DOHH2 (cell line): ENCODE results near the gene ASRGL1.
A peak's percentile ranks its signal among the peaks of the same experiment; 100 is the strongest.

Experiments used
- H3F3A ChIP-seq: fragments of 200-600 bp; sonication (generic), shearing (Covaris generic); 2 replicates; pipeline ENCODE4 v1.6.0; 2016; ENCODE audit warnings: antibody characterized with exemption, mild to moderate bottlenecking; ENCODE audit not compliant: control insufficient read depth, insufficient read depth
- H3K27ac ChIP-seq: fragments of 200-600 bp; sonication (generic); 2 replicates; pipeline ENCODE4 v1.5.1; 2014; ENCODE audit warnings: low read depth, mild to moderate bottlenecking, low read length, moderate library complexity
- H3K27me3 ChIP-seq: fragments of 200-600 bp; sonication (generic); 2 replicates; pipeline ENCODE4 v1.6.1; 2014; ENCODE audit warnings: mild to moderate bottlenecking, low read length, mixed read lengths; ENCODE audit not compliant: control insufficient read depth
- H3K36me3 ChIP-seq: fragments of 200-600 bp; sonication (generic); 2 replicates; pipeline ENCODE4 v1.6.1; 2014; ENCODE audit warnings: mild to moderate bottlenecking, low read length, moderate library complexity, mixed read lengths; ENCODE audit not compliant: control insufficient read depth
- H3K4me1 ChIP-seq: fragments of 200-600 bp; sonication (generic); 2 replicates; pipeline ENCODE4 v1.6.1; 2014; ENCODE audit warnings: mild to moderate bottlenecking, low read length, mixed read lengths; ENCODE audit not compliant: control insufficient read depth
- H3K4me2 ChIP-seq: fragments of 200-600 bp; sonication (generic); 2 replicates; pipeline ENCODE4 v1.6.0; 2014; ENCODE audit warnings: mild to moderate bottlenecking, low read length, moderate library complexity
- H3K4me3 ChIP-seq: fragments of 200-600 bp; sonication (generic); 2 replicates; pipeline ENCODE4 v1.5.1; 2014; ENCODE audit warnings: mild to moderate bottlenecking, low read length, mixed read lengths
- H3K79me2 ChIP-seq: fragments of 200-600 bp; sonication (generic); 2 replicates; pipeline ENCODE4 v1.6.1; 2014; ENCODE audit warnings: mild to moderate bottlenecking, low read length, mixed read lengths; ENCODE audit not compliant: control insufficient read depth
- H3K9me2 ChIP-seq: fragments of 200-600 bp; sonication (generic); replicated peaks from 2 replicates; pipeline ENCODE4 v1.6.1; 2014; ENCODE audit warnings: mild to moderate bottlenecking, low read length, mixed read lengths; ENCODE audit not compliant: control insufficient read depth
- H3K9me3 ChIP-seq: fragments of 200-600 bp; sonication (generic); 2 replicates; pipeline ENCODE4 v1.6.1; 2014; ENCODE audit warnings: antibody characterized with exemption, low read length, mixed read lengths; ENCODE audit not compliant: control insufficient read depth, insufficient read depth
- H4K20me1 ChIP-seq: fragments of 200-600 bp; sonication (generic); 2 replicates; pipeline ENCODE4 v1.6.0; 2014; ENCODE audit warnings: low read depth, mild to moderate bottlenecking, antibody characterized with exemption, low read length, moderate library complexity; ENCODE audit not compliant: control insufficient read depth, insufficient read depth
- CTCF ChIP-seq: fragments of 200-600 bp; sonication (generic); IDR thresholded peaks from one replicate; pipeline ENCODE4 v1.5.1; 2014; ENCODE audit warnings: antibody characterized with exemption, mild to moderate bottlenecking, low read depth, low read length; ENCODE audit not compliant: poor library complexity, severe bottlenecking
- EZH2phosphoT487 ChIP-seq: fragments of 200-600 bp; sonication (generic); IDR thresholded peaks from 2 replicates; pipeline ENCODE4 v1.6.1; 2017; ENCODE audit warnings: borderline replicate concordance, mild to moderate bottlenecking, antibody characterized with exemption, low read length, moderate library complexity, mixed read lengths

Gene ASRGL1

GRCh38 chr11:62393735-62394134 lies 56.5 kb downstream of the ASRGL1 start:
- Histone ChIP-seq H3K4me3 (no peak overlapping the region), H3K79me2 (no peaks in the 10 kb centered on the region), H3K27me3 (peaks cover 3% of the 10 kb centered on the region; the same call in 1 of the 2 replicates), H3K9me3 (no peaks in the 10 kb centered on the region), H3K4me1 (no peaks in the 10 kb centered on the region), H3F3A (no peaks in the 10 kb centered on the region), H4K20me1 (no peaks in the 10 kb centered on the region), H3K4me2 (no peak overlapping the region), H3K36me3 (no peaks in the 10 kb centered on the region), H3K27ac (no peak overlapping the region), H3K9me2 (no peaks in the 10 kb centered on the region)
- no peak for TF ChIP-seq CTCF
- no peak for TF ChIP-seq EZH2phosphoT487

- peak; percentile 79 for TF ChIP-seq CTCF
- TF ChIP-seq EZH2phosphoT487, result no peak
Measured at GRCh38 chr11:62394825-62395538, 57.7 kb downstream of the ASRGL1 start.

GRCh38 chr11:62395885-62396551 lies 58.8 kb downstream of the ASRGL1 start:
- H3K4me3 ChIP-seq, result no peak overlapping the region
- H3K79me2 ChIP-seq, result no peaks in the 10 kb centered on the region
- no peak overlapping the region for H3K4me2 ChIP-seq
- 0 out of 2 replicates have a peak, but pooled peaks cover 2% of the 10 kb centered on the region for H4K20me1 ChIP-seq
- no peaks in the 10 kb centered on the region for H3K4me1 ChIP-seq
- no peaks in the 10 kb centered on the region for H3F3A ChIP-seq
- H3K27ac ChIP-seq, result no peak overlapping the region
- H3K36me3 ChIP-seq, result no peaks in the 10 kb centered on the region
- no peaks in the 10 kb centered on the region for H3K9me2 ChIP-seq
- no peaks in the 10 kb centered on the region for H3K9me3 ChIP-seq
- TF ChIP-seq CTCF (no peak), EZH2phosphoT487 (no peak)
- H3K27me3 ChIP-seq, result peaks cover 3% of the 10 kb centered on the region; the same call in 1 of the 2 replicates

More at GRCh38 chr11:62394825-62395538, 57.7 kb downstream of the ASRGL1 start:
- Histone ChIP-seq H3K27me3 (peaks cover 3% of the 10 kb centered on the region; the same call in 1 of the 2 replicates), H3K4me2 (no peak overlapping the region), H4K20me1 (no peaks in the 10 kb centered on the region), H3K9me2 (no peaks in the 10 kb centered on the region), H3K27ac (no peak overlapping the region), H3F3A (no peaks in the 10 kb centered on the region), H3K79me2 (no peaks in the 10 kb centered on the region), H3K4me1 (no peaks in the 10 kb centered on the region), H3K9me3 (no peaks in the 10 kb centered on the region), H3K4me3 (no peak overlapping the region), H3K36me3 (no peaks in the 10 kb centered on the region)
